Motor neuron (in vitro differentiated cells): ENCODE measurements around the gene SPRR2B. TPM values are rescaled to one million over a fixed set of nuclear protein-coding genes. Genes with fewer than 3 reads are reported as not detected.
"Not testable (repeated sequence)": the region's sequence is repeated elsewhere in the genome, so short reads cannot be mapped to it uniquely, and the experiment has no call there.

ENCODE experiments used
- ATAC-seq, 8 experiments: fragments of 200-7000 bp; cut with Tn5 transposase; replicated peaks in 6 of 8; 2 replicates each; pipeline ENCODE4 v1.8.0; 2021; ENCODE audit warnings: mild to moderate bottlenecking in 8 of 8, moderate library complexity in 8 of 8
- H3K27ac ChIP-seq, 2 donors: fragments of 250-450 bp; sonication (Bioruptor Pico); 2 replicates each; pipeline ENCODE4 v1.9.0; 2021; ENCODE audit warnings: antibody characterized with exemption in 2 of 2, mild to moderate bottlenecking in 2 of 2, moderate library complexity in 1 of 2
- H3K4me1 ChIP-seq, 2 donors: fragments of 250-450 bp; sonication (Bioruptor Pico); replicated peaks in 1 of 2; 2 replicates each; pipeline ENCODE4 v1.6.1; 2021; ENCODE audit warnings: antibody characterized with exemption in 2 of 2, mild to moderate bottlenecking in 2 of 2, moderate library complexity in 1 of 2
- H3K4me3 ChIP-seq, 5 donors: fragments of 250-450 bp; sonication (Bioruptor Pico); 2 replicates each; pipeline ENCODE4 v1.9.0; 2021; ENCODE audit warnings: antibody characterized with exemption in 5 of 5, mild to moderate bottlenecking in 5 of 5, moderate library complexity in 4 of 5
- WGBS, 10 experiments: fragments of 450-650 bp; shearing (Covaris generic); methylation state at CpG; one replicate each; pipeline ENCODE4 v1.0.0; 2022; 5-methylcytosine and 5-hydroxymethylcytosine counted together
- in situ Hi-C, 9 experiments: fragments of 400-800 bp; cut with MboI; loops; one replicate each; pipeline ENCODE4 v1.15.0; 2021; ENCODE audit warnings: low sequenced_read_pairs in 9 of 9, low pct_unique_long_range_greater_than_20kb in 2 of 9; ENCODE audit not compliant: unreplicated experiment in 9 of 9
- total RNA-seq, 8 experiments: library from RNA; unstranded; fragments of 300-600 nt; gene quantifications; 2 replicates each; pipeline versions ENCODE4 v1.2.3 to v1.2.4, GENCODE V29; 2022

Gene SPRR2B
- total RNA-seq, 8 experiments from 2014 or later: not detected

GRCh38 chr1:153070243-153070642 lies 1.2 kb downstream of the SPRR2B start:
- ATAC-seq: no peak
- WGBS, 10 experiments: 0 to 60% (median 33%) methylated on average over 1 of the region's 2 CpGs; no CpG with 5 or more reads in 5 of the 10 experiments

GRCh38 chr1:153058826-153059784 lies 12.3 kb downstream of the SPRR2B start:
- no peak overlapping the region for H3K4me3 ChIP-seq
- H3K4me1 ChIP-seq: no peaks in the 10 kb centered on the region
- no peak overlapping the region for H3K27ac ChIP-seq
- WGBS, 10 experiments: 24 to 85% (median 60%) methylated on average over 1 to 5 of the region's 6 CpGs; no CpG with 5 or more reads in 2 of the 10 experiments
- in situ Hi-C loops: no loop called here
- ATAC-seq: peak in 3 of 8 experiments; percentile 73 to 83 (median 78)

More at GRCh38 chr1:153070243-153070642, 1.2 kb downstream of the SPRR2B start:
- no peak overlapping the region for H3K27ac ChIP-seq
- no peak overlapping the region for H3K4me3 ChIP-seq
- no peaks in the 10 kb centered on the region for H3K4me1 ChIP-seq
- in situ Hi-C loops: no loop called here

- H3K27ac ChIP-seq: no peak overlapping the region
- H3K4me3 ChIP-seq: no peak overlapping the region
- in situ Hi-C loops: no loop called here
- 0 to 86% (median 49%) methylated on average over 1 to 2 of the region's 2 CpGs for WGBS, 10 experiments
- H3K4me1 ChIP-seq: no peaks in the 10 kb centered on the region
- no peak for ATAC-seq
These were observed 13.3 kb downstream of the SPRR2B start for GRCh38 chr1:153058154-153058553.

- peak in 2 of 8 experiments; percentile 67 for ATAC-seq
These were observed 14.0 kb downstream of the SPRR2B start, which contains the start of gene SPRR2A for GRCh38 chr1:153057375-153057774. TSS of gene SPRR2A (minus strand) at chr1:153057512. CDS start at chr1:153056735, 777 bp downstream.

GRCh38 chr1:153056111-153056510 lies 15.3 kb downstream of the SPRR2B start:
- H3K4me3 ChIP-seq, in situ Hi-C loops, ATAC-seq, H3K27ac ChIP-seq, H3K4me1 ChIP-seq: not testable (repeated sequence)
- WGBS, 10 experiments: 0 to 59% (median 23%) methylated on average over 1 to 3 of the region's 3 CpGs; no CpG with 5 or more reads in 3 of the 10 experiments

More at GRCh38 chr1:153057375-153057774, 14.0 kb downstream of the SPRR2B start, which contains the start of gene SPRR2A:
- Histone ChIP-seq H3K27ac (no peak within 1 kb of the TSS), H3K4me1 (no peaks in the 10 kb centered on the region), H3K4me3 (no peak within 1 kb of the TSS)
- in situ Hi-C loops: no loop called here
- 0 to 43% (median 29%) methylated on average over 1 to 2 of the region's 2 CpGs; no CpG with 5 or more reads in 3 of the 10 experiments for WGBS, 10 experiments

GRCh38 chr1:153049211-153049610 lies 22.2 kb downstream of the SPRR2B start:
- Histone ChIP-seq H3K4me1 (no peaks in the 10 kb centered on the region), H3K4me3 (no peak overlapping the region), H3K27ac (no peak overlapping the region)
- in situ Hi-C loops: no loop called here
- ATAC-seq: no peak
- WGBS, 10 experiments: 0 to 49% (median 37%) methylated on average over 1 to 2 of the region's 2 CpGs; no CpG with 5 or more reads in 6 of the 10 experiments

GRCh38 chr1:153040950-153041631 lies 30.3 kb downstream of the SPRR2B start, which contains the start of gene SPRR2D:
TSS of gene SPRR2D (minus strand) at chr1:153041120. CDS start at chr1:153040346, 774 bp downstream.
- Histone ChIP-seq H3K4me3 (no peak within 1 kb of the TSS), H3K27ac (no peak within 1 kb of the TSS), H3K4me1 (no peaks in the 10 kb centered on the region)
- in situ Hi-C loops: no loop called here
- 0 to 67% (median 48%) methylated on average over 1 to 4 of the region's 4 CpGs; no CpG with 5 or more reads in 1 of the 10 experiments for WGBS, 10 experiments
- peak in 2 of 8 experiments; percentile 99 for ATAC-seq

GRCh38 chr1:153035211-153035610 lies 36.2 kb downstream of the SPRR2B start:
- Histone ChIP-seq H3K4me1 (no peaks in the 10 kb centered on the region), H3K4me3 (no peak overlapping the region), H3K27ac (no peak overlapping the region)
- in situ Hi-C loops: no loop called here
- ATAC-seq: no peak
- 9 to 88% (median 43%) methylated on average over 1 of the region's 1 CpG; no CpG with 5 or more reads in 3 of the 10 experiments for WGBS, 10 experiments

- Histone ChIP-seq H3K4me1 (no peaks in the 10 kb centered on the region), H3K4me3 (no peak overlapping the region), H3K27ac (no peak overlapping the region)
- peak in 3 of 8 experiments; percentile 49 to 100 (median 99) for ATAC-seq
- in situ Hi-C loops: no loop called here
- WGBS, 10 experiments: 40 to 83% (median 64%) methylated on average over 1 to 3 of the region's 3 CpGs; no CpG with 5 or more reads in 2 of the 10 experiments
These were observed 38.6 kb downstream of the SPRR2B start for GRCh38 chr1:153032677-153033308.

- Histone ChIP-seq H3K27ac (no peak overlapping the region), H3K4me3 (no peak overlapping the region), H3K4me1 (no peaks in the 10 kb centered on the region)
- in situ Hi-C loops: no loop called here
- no peak for ATAC-seq
These were observed 39.3 kb downstream of the SPRR2B start for GRCh38 chr1:153032073-153032472.

GRCh38 chr1:153030895-153031294 lies 40.5 kb downstream of the SPRR2B start, which contains the start of gene SPRR1B:
TSS of gene SPRR1B (plus strand) at chr1:153031203. CDS start at chr1:153032346, 1,143 bp downstream.
- no peak within 1 kb of the TSS for H3K27ac ChIP-seq
- H3K4me1 ChIP-seq: no peaks in the 10 kb centered on the region
- no peak for ATAC-seq
- in situ Hi-C loops: no loop called here
- H3K4me3 ChIP-seq: no peak within 1 kb of the TSS

- ATAC-seq: no peak
- Histone ChIP-seq H3K4me3 (no peak overlapping the region), H3K27ac (no peak overlapping the region), H3K4me1 (no peaks in the 10 kb centered on the region)
- in situ Hi-C loops: no loop called here
- 0 to 57% (median 38%) methylated on average over 1 of the region's 1 CpG; no CpG with 5 or more reads in 3 of the 10 experiments for WGBS, 10 experiments
These were observed 42.6 kb downstream of the SPRR2B start for GRCh38 chr1:153028766-153029165.
